ENCODE measurements around the gene SNRNP27.
"Not testable (repeated sequence)": the region's sequence is repeated elsewhere in the genome, so short reads cannot be mapped to it uniquely, and the experiment has no call there.

SNRNP27 gene

GRCh38 chr2:69948032-69948962 lies 54.5 kb downstream of the SNRNP27 start:
- TF ChIP-seq CTCF (IDR thresholded peaks at IDR 0.05) (no peak), ZFX (IDR thresholded peaks at IDR 0.05; ENCODE audit: borderline replicate concordance) (no peak)
- no peak overlapping the region for H3K27ac ChIP-seq

GRCh38 chr2:69948963-69949645 lies 55.3 kb downstream of the SNRNP27 start:
- no peak for TF ChIP-seq CTCF (IDR thresholded peaks at IDR 0.05)
- TF ChIP-seq ZFX (IDR thresholded peaks at IDR 0.05; ENCODE audit: borderline replicate concordance): no peak
- H3K27ac ChIP-seq: no peak overlapping the region

GRCh38 chr2:69950241-69950640 lies 56.5 kb downstream of the SNRNP27 start:
- TF ChIP-seq ZFX (IDR thresholded peaks at IDR 0.05; ENCODE audit: borderline replicate concordance): no peak
- TF ChIP-seq CTCF (IDR thresholded peaks at IDR 0.05): no peak
- H3K27ac ChIP-seq: no peak overlapping the region

- not testable (repeated sequence) for H3K27ac ChIP-seq
Measured at GRCh38 chr2:69950671-69951070, 56.9 kb downstream of the SNRNP27 start.

- no peak overlapping the region for H3K27ac ChIP-seq
- TF ChIP-seq ZFX (IDR thresholded peaks at IDR 0.05; ENCODE audit: borderline replicate concordance) (no peak), CTCF (IDR thresholded peaks at IDR 0.05) (no peak)
Measured at GRCh38 chr2:69952336-69953115, 58.8 kb downstream of the SNRNP27 start.

GRCh38 chr2:69954084-69954483 lies 60.3 kb downstream of the SNRNP27 start:
- TF ChIP-seq CTCF (IDR thresholded peaks at IDR 0.05) (no peak), ZFX (IDR thresholded peaks at IDR 0.05; ENCODE audit: borderline replicate concordance) (no peak)
- H3K27ac ChIP-seq: no peak overlapping the region
